Omental fat pad (tissue), 4 donors: ENCODE data around the gene VAV3. TPM values are rescaled to one million over a fixed set of nuclear protein-coding genes. Genes with fewer than 3 reads are reported as not detected.
"Not testable (repeated sequence)": the region's sequence is repeated elsewhere in the genome, so short reads cannot be mapped to it uniquely, and the experiment has no call there.

Experiments
- ATAC-seq: fragments of 150-250 bp; one replicate; pipeline ENCODE4 v1.9.1; 2016; ENCODE audit warnings: mild to moderate bottlenecking, moderate library complexity; ENCODE audit not compliant: low FRiP score
- DNase-seq: peaks from one replicate; pipeline ENCODE4 v3.0.0-alpha.2; 2019; ENCODE audit warnings: low spot score
- total RNA-seq, 4 donors: library from RNA; depleted of rRNA; stranded (reverse); fragments of >200 nt; gene quantifications; one replicate each; pipeline ENCODE4 v1.1.0, GENCODE V29; 2016
- TF ChIP-seq, protein P1 (sequence below), 3 donors: fragments of 450-650 bp; IDR thresholded peaks; one replicate each; pipeline ENCODE4 v1.5.1; 2016 to 2017; ENCODE audit warnings: antibody characterized with exemption in 3 of 3, mild to moderate bottlenecking in 3 of 3, moderate library complexity in 2 of 3

Gene VAV3
- total RNA-seq, 4 donors from 2014 or later, result 5.4 to 10.9 (median 10.2) TPM

DNA sequence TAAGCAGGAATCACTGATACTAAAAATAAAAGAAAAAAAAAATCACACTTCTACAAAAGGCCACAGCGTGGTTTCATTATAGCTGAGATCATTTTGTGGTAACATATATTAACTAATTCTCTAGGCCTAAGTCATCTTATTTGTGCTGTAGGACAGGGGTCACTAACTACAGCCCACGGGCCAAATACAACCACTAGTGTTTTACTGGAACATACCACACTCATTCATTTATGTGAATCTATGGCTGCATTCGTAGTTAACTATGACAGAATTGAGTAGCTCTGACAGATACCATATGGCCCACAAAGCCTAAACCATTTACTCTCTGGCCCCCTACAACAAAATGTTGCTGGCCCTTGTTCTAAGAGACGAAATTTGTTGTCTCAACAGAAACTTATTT, 224.4 kb downstream of the VAV3 start:
- TF ChIP-seq, protein P1, sequence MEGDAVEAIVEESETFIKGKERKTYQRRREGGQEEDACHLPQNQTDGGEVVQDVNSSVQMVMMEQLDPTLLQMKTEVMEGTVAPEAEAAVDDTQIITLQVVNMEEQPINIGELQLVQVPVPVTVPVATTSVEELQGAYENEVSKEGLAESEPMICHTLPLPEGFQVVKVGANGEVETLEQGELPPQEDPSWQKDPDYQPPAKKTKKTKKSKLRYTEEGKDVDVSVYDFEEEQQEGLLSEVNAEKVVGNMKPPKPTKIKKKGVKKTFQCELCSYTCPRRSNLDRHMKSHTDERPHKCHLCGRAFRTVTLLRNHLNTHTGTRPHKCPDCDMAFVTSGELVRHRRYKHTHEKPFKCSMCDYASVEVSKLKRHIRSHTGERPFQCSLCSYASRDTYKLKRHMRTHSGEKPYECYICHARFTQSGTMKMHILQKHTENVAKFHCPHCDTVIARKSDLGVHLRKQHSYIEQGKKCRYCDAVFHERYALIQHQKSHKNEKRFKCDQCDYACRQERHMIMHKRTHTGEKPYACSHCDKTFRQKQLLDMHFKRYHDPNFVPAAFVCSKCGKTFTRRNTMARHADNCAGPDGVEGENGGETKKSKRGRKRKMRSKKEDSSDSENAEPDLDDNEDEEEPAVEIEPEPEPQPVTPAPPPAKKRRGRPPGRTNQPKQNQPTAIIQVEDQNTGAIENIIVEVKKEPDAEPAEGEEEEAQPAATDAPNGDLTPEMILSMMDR (IDR thresholded peaks at IDR 0.05), result no peak
- no peak for DNase-seq

DNA sequence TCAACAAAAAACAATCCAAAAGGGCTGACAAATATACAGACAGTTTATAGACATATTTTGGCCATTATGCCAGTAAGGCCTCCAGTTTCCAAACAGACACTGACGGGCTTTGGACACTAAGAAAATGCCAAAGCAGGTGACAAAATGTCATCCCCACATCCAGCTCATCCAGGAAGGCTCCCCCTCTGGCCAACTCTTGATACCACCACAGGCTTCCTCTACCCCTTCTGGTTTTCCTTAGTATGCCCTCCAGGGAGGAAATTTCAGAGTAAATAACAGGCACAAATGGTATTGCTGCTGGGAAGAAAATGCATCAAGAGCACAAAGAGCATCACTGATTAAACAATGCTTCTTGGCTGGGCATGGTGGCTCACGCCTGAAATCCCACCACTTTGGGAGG, 225.3 kb downstream of the VAV3 start:
- no peak for ATAC-seq
- TF ChIP-seq, protein P1 (IDR thresholded peaks at IDR 0.05), result no peak
- no peak for DNase-seq

More for the DNA sequence above, 224.4 kb downstream of the VAV3 start:
- ATAC-seq, result no peak

DNA sequence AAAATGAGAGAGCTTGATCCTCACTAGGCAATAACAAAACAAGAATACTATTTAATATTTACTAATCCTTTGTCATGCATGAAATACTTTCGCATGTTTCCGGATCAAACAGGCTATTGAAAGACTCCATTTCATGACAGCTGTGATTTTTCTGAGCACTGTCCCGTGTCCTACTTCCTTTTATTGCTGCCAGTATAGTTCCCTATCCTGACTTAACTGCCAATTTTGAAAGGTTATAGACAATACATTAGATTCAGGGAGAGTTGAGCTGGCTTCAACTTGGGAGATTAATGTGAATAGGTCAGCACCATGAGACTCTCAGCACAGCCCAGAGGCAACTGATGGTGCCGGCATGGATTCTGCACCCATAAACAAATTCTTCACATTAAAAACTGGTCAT, 225.8 kb downstream of the VAV3 start:
- TF ChIP-seq, protein P1 (IDR thresholded peaks at IDR 0.05), result no peak
- ATAC-seq, result no peak
- no peak for DNase-seq

DNA sequence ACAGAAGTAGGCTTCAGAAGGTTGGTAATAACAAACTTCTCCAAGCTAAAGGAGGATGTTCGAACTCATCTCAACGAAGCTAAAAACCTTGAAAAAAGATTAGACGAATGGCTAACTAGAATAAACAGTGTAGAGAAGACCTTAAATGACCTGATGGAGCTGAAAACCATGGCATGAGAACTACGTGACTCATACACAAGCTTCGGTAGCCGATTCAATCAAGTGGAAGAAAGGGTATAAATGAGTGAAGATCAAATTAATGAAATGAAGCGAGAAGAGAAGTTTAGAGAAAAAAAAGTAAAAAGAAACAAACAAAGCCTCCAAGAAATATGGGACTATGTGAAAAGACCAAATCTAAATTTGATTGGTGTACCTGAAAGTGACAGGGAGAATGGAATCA, 231.6 kb downstream of the VAV3 start:
- DNase-seq, ATAC-seq: not testable (repeated sequence)

DNA sequence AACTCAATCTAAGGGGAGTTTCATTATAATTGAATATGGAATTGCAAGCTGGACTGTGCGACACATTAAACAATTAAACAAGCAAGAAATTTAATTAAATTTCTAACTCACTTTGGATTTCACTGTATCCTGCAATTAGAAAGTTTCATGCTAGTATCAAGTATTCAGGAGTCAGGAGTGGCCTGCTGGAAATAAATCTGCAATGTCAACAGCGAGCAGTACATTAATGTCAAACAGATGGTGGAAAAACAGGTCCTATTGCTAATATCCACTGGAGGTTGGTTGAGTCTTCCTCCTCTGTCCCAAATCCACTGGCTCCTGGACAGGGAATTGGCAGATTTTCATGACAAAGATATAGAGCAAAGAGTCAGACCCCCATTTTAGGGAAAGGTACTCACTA, 237.1 kb downstream of the VAV3 start:
- TF ChIP-seq, protein P1 (IDR thresholded peaks at IDR 0.05), result no peak
- DNase-seq (no peak), ATAC-seq (no peak)

DNA sequence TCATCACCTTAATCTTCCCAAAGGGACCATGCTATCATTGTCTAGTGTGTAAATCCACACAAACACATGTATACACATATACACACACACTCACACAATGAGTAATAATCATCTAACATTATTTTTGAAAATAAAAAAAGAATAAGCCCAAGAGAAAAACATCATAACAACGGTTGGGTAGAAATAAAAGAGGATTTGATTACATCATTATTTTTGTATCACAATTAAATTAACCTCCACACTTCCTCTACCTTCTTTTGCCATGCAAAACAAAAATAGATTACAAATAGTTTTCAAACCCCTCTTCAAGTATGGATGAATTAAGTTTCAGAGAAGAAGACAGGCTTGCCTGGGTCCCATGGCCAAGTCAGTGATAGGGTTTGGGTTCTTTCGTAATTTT, 238.1 kb downstream of the VAV3 start:
- DNase-seq, result no peak
- TF ChIP-seq, protein P1 (IDR thresholded peaks at IDR 0.05), result no peak

DNA sequence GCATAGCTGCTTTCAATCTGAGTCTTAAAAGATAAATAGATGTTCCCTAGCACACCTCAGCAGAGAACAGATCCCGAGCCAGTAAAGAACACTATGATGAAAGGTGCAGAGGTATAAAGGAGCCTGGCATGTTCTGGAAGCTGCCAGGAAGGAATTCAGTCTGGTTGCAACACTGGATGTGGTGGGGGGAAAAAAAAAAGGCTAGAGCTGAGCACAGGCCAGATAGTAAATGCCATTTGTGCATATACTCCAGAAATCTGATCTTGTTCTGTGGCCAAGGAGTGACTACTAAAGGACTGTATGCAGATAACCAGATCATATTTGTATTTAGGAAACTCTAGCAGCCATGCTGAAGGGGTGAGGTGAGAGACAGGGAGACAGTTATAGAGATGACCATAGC, 240.3 kb downstream of the VAV3 start:
- DNase-seq (no peak), ATAC-seq (no peak)

More for the DNA sequence above, 238.1 kb downstream of the VAV3 start:
- ATAC-seq, result no peak

DNA sequence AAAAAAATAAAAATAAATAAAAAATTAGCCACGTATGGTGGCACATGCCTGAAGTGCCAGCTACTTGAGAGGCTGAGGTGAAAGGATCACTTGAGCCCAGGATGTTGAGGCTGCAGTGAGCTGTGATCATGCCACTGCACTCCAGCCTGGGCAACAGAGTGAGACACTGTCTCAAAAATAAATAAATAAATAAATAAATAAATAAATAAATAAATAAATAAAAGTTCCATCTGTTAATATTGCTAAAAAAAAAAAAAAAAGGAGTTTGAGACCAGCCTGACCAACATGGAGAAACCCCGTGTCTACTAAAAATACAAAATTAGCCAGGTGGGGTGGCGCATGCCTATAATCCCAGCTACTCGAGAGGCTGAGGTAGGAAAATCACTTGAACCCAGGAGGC, 244.8 kb downstream of the VAV3 start:
- not testable (repeated sequence) for DNase-seq, ATAC-seq

More for the DNA sequence above, 240.3 kb downstream of the VAV3 start:
- TF ChIP-seq, protein P1 (IDR thresholded peaks at IDR 0.05), result no peak
